ENCODE measurements around the gene EDA.

EDA gene

GRCh38 chrX:69607616-69608015 is 8.3 kb upstream of the EDA start:
- no peak for DNase-seq (ENCODE audit: extremely low spot score)
- TF ChIP-seq, protein P1, sequence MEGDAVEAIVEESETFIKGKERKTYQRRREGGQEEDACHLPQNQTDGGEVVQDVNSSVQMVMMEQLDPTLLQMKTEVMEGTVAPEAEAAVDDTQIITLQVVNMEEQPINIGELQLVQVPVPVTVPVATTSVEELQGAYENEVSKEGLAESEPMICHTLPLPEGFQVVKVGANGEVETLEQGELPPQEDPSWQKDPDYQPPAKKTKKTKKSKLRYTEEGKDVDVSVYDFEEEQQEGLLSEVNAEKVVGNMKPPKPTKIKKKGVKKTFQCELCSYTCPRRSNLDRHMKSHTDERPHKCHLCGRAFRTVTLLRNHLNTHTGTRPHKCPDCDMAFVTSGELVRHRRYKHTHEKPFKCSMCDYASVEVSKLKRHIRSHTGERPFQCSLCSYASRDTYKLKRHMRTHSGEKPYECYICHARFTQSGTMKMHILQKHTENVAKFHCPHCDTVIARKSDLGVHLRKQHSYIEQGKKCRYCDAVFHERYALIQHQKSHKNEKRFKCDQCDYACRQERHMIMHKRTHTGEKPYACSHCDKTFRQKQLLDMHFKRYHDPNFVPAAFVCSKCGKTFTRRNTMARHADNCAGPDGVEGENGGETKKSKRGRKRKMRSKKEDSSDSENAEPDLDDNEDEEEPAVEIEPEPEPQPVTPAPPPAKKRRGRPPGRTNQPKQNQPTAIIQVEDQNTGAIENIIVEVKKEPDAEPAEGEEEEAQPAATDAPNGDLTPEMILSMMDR (IDR thresholded peaks at IDR 0.05; ENCODE audit: control extremely low read depth, extremely low read depth, low read depth, missing control alignments), result no peak
- ChIA-PET POLR2A (no interaction called here), CTCF (no interaction called here)

- no peak for DNase-seq (ENCODE audit: extremely low spot score)
- TF ChIP-seq, protein P1 (IDR thresholded peaks at IDR 0.05; ENCODE audit: control extremely low read depth, extremely low read depth, low read depth, missing control alignments), result no peak
- CTCF ChIA-PET, result no interaction called here
- POLR2A ChIA-PET, result no interaction called here
These were observed 2.0 kb upstream of the EDA start for GRCh38 chrX:69613946-69614345.

GRCh38 chrX:69614886-69615285 is 1.0 kb upstream of the EDA start:
- CTCF ChIA-PET, result no interaction called here
- DNase-seq (ENCODE audit: extremely low spot score), result no peak
- TF ChIP-seq, protein P1 (IDR thresholded peaks at IDR 0.05; ENCODE audit: control extremely low read depth, extremely low read depth, low read depth, missing control alignments), result no peak
- POLR2A ChIA-PET, result no interaction called here

DNA sequence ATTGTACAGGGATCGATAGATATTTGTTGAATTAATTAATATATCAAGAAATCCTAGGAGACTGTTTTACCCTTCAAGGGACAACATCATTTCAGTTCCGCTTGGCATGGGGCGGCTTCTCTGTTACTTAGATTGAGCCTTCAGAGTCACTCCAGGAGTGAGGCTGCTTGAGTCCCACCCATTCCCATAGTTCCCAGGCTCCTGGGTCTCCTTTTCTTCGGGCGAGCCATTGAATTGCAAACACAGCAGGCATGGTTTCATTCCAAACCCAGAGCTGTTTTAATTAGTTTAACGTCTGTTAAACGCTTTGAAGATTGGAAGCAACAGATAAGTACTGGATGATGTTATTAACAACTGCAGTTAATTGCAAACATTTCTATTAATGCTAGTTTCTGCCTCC is 571 bp upstream of the EDA start:
- TF ChIP-seq, protein P1 (IDR thresholded peaks at IDR 0.05; ENCODE audit: control extremely low read depth, extremely low read depth, low read depth, missing control alignments), result no peak
- CTCF ChIA-PET, result no interaction called here
- no peak for DNase-seq (ENCODE audit: extremely low spot score)
- POLR2A ChIA-PET, result no interaction called here

DNA sequence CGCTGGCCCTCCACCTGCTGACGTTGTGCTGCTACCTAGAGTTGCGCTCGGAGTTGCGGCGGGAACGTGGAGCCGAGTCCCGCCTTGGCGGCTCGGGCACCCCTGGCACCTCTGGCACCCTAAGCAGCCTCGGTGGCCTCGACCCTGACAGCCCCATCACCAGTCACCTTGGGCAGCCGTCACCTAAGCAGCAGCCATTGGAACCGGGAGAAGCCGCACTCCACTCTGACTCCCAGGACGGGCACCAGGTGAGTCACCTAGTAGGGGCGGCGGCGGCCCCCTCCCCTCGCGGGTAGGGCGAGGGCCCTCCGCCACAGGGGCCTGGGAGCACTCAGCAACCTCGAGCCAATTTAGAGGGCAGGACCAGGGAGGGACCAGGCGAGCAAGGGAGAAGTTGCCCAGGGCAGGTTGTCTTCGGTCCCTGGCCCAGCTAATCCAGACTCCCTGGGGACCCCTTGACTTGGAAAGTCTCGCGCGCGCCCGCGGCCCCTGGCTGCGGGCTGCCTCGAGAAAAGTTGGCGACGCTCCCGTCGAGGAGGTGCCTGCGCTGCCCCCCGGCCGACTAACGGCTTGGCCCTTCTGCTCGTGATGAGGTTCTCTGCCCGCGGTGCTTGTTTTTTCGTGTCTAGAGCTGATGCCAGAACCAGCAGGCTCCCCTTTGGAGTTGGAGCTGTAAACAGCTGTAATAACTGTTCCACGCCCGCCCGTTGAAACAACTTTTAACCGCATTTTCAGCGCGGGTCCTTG is 717 bp downstream of the EDA start:
- ChIA-PET POLR2A (no interaction called here), CTCF (no interaction called here)
- no peak for DNase-seq (ENCODE audit: extremely low spot score)
- TF ChIP-seq, protein P1 (IDR thresholded peaks at IDR 0.05; ENCODE audit: control extremely low read depth, extremely low read depth, low read depth, missing control alignments), result no peak

GRCh38 chrX:69618803-69619202 is 2.9 kb downstream of the EDA start:
- CTCF ChIA-PET, result interaction anchor here (1.5 kb wide), 1 partner anchor 10 kb away, joined by 4 read pairs; no protein-coding TSS in a partner anchor
- DNase-seq (ENCODE audit: extremely low spot score), result no peak
- TF ChIP-seq, protein P1 (IDR thresholded peaks at IDR 0.05; ENCODE audit: control extremely low read depth, extremely low read depth, low read depth, missing control alignments), result no peak
- POLR2A ChIA-PET, result no interaction called here

All from GM10248 (cell line).